Stimulated activated CD4-positive, alpha-beta T cell treated with anti-CD3 and anti-CD28 coated beads, Interleukin-4, amount 100 ng/mL, for 4 hours (primary cell): ENCODE measurements around the gene STXBP5.

Experiments
- DNase-seq, 2 experiments: peaks; one replicate each; pipeline ENCODE4 v3.0.0-alpha.2; 2020

STXBP5 gene

DNA sequence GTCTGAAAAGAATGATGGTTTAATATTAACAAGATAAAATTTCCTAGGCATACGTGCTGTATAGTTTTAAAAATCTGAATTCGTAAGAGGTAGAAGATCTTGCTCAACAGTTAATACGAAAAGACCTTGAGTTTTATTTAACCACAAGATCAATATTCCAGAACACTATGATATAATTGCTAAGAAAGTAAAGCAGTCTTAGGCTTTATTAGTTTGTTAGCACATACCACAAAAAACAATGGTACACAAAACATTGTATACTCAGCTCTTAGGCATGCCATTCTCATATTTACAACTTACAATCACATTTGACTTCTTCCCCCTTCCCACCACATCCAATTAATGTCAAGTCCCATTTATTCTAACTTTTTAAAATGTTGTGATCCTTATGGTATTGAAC is 24.4 kb upstream of the STXBP5 start:
- no peak for DNase-seq

DNA sequence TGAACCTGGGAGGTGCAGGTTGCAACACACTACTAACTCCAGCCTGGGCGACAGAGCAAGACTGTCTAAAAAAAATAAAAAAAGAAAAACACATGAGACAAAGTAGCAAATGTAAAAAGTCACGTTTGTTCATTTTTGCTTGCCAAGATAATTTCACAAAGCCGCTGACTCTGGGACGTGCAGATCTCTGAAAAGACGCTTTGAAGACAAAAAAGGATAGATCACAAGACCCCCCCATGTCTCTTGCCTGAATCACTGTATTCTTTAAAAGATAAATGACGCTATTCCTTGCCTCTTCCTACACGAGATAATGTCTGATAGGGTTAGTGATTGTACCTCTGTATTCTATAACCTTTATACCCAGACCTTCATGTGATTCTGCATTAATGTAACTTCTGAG is 23.3 kb upstream of the STXBP5 start:
- no peak for DNase-seq

DNA sequence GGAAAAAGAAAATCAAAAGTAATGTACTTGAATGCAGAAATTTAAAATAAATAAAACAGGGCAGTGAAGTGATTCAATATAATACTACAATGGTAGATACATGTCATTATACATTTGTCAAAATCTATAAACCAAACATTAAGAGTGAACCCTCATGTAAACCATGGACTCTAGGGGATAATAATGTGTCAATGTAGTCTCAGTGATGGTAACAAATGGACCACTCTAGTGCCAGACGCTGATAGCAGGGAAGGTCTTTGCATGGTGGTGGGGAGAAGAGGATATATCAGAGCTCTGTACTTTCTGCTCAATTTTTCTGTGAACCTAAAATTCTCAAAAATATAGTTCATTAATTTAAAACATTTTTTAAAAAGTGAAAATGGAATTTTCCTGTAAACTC is 19.8 kb upstream of the STXBP5 start:
- no peak for DNase-seq

DNA sequence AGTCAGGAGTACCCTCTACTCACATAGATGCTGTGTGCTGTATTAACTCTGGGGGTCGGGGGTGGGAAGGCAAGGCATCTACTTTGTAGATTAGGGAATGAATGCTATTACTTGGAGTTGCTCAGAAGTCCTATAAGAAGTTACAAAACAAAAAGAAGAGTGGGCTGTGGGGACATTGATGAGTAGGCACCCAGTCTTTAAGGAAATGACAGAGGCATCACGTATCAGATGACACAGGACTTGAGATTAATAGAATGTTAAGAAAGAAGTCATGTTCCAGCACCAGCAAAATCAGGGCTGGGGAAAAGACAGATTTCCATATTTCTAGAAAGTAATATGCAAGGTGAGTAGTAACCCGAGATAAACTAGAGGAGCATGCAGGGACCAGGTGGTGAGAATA is 19.0 kb upstream of the STXBP5 start:
- DNase-seq, result no peak

DNA sequence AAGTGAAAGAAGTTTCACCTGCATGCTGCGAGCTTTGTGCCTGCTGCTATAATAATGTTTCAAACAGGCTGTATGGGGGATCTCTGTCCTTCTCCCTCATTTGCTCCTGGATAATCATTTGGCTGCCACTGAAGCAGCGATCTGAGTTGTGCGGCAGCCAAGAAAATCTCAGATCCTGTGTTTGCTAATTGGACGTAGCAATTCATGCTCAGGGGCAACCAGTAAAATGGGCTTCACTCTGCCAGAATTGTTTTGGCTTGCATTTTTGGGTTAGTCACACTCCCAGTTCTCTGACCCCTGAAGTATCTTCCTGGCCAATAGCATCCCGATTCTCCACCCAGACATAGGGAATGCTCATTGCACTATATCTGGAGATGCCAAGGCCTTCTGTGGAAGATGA is 13.7 kb upstream of the STXBP5 start:
- no peak for DNase-seq

DNA sequence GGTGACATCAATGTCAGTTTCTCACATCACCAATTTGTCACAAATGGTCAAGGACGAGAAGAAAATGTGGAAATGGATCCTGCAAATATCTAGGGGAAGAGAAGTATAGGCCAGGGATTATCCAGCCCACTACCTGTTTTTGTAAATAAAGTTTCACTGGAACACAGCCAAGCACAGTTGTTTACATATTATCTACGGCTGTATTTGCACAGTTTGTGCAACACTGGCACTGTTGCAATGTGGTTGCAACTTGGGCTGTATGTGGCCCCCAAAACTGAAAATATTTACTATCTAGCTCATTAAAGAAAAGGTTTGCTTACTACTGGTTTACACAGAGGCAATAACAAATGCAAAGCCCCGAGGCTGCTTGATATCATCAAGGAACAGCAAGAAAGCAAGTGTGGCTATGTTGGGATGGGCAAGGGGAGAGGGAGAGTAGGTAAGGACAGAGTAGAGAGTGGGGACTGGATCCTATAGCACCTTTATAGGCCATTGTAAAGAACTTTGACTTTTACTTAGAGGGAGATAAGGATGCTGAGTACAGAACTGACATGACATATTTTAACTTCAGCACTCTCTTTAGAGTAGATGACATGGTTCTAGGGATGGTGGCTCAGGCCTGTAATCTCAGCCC is 11.8 kb upstream of the STXBP5 start:
- no peak for DNase-seq

DNA sequence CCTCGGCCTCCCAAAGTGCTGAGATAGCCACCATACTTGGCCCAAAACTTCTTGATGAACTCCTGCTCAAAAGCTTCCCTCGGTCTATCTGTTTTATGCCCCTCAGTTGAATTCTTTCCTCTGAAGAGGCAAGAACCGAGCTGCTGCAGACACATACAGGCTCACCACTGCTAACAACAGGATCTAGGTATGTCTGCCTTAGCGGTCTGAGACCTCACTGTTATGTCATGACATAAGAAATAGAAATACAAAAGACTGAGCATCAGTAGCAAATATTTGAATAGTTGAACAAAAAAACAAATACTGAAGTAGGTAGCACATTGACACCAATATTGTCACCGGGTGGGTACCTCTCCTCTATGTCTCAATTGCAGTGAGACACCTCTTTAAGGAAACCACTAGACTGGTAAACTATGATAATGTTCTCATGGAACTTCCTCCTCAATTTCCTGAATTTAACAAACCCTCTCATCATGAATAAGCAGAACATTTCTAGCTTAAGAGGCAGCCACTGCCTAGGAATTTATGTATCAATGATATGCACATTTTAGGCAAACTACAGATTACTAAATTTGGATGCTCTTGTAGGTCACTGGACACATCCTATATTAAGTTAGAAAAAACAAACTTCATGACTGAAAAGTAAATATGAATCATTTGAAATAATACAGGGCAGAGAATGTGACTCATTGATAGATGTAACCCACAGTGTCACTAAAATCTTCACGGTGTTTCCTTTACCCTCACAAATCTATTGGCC is 9.4 kb upstream of the STXBP5 start:
- no peak for DNase-seq

DNA sequence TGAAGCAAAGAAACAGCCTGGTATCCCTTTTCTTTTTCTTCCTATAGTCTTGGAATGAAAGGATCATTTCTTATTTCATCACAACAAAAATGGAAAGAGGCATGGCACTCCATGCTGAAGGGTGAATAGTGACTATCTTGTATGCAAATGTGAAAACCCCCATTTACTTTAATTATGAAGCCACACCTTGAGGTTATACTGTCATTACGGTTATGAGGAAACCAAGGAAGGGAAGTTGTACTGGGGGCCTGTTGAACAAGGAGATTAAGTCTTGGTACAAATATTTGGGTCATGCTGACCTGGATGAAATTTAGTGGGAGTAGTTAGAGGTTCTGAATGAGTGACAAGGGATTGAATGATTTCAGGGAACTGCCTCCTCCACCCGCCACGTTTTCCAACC is 8.7 kb upstream of the STXBP5 start:
- no peak for DNase-seq

DNA sequence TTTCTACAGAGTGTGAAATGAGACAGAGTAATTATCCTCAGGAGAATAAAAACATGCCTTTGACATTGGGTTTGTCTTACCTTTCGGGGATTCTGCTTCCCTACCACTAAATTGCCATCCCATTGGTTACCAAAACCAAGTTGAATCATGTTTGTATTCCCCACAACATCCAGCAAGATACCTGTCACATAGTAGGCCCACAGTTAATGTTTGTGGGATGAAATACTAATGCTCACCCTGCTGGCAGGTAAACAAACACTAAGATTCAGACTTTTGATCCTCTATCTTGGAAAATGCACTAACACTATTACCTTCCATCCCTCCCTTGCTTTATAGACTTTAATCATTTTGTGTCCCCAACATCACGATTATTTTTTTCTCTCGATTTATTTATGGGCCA is 8.2 kb upstream of the STXBP5 start:
- no peak for DNase-seq

DNA sequence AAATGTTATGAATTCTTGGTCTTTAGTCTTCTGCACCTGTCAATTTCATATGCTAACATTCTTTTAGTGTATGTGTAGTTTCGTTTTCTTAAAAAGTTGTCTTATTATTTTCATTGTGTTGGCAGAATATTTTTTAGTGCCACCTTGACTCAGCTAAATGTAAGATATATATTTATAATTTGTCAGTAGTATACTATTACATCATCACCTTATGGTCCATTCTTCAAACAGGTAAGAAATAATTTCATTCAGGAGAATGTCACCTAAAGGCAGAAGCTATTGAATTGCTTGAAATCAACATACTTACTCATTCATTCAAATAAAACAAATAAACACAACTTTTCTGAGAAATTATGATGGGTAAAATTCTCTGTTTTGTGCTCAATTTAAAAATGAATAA is 3.5 kb upstream of the STXBP5 start:
- no peak for DNase-seq

DNA sequence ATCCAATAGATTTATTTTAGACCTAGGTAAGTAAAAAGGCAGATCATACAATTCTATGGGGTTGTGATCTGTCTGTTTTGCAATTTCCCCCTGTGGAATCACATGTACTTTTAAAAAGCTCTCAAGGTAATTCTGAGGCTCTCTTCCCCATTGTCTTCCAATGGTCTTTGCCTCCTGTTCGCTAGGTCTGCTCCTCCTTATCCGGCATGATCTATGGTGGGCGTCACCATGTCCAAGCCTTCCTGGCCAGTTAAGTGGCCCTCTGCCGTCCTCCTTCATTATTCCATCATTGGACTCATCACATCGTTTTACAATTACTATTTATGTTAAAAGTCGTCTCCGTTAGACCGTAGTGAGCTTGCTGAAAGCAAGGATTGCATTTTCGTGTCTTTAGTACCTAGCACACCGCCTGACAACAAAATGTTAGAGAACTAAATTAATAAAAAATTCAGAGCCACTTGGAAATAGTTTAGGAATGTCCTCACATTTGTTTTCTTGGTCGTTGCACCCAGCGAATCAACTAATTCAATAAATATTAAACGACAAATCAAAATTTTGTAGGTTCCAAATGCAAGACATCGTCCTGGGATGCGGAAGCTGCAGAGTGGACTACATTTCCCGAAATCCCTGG is 2.2 kb upstream of the STXBP5 start:
- no peak for DNase-seq

DNA sequence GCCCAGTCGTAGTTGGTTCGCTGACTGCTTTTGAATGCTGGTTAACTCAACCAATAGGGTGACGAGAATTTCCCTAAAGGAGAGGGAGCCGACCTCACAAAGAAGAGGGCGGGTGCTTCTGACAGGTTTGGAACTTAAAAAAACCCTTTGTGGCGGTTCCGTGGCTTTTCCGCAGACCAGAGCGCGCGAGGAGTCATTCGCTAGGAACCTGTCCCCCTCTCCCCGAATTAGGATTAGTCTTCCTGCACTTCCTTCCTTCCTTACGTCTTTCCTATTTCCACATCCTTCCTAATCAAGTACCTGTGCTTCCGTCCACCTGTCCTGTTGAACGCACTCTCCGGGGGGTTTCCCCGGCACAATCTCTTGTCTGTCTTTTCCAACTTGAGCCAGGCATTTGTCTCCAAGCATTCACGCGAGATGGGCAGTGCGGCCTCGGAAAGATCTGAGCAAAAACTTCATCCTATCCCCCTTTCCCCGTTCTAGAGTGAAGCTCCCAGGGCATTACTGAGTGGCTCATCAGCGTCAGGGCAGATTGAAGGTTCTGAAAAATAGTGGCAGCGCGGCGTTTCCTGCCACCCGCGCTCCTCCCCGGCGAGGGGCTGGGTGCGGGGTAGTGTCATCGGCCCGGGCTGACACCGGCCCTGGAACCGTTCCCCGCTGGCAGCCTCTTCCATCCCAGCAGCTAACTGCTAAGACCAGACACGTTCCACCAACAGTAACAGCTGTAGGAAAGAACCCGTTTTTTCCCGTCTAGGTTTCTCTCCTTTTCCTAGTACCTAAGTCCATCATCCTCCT is 1.5 kb upstream of the STXBP5 start:
- peak; percentile 55 to 82 for DNase-seq

DNA sequence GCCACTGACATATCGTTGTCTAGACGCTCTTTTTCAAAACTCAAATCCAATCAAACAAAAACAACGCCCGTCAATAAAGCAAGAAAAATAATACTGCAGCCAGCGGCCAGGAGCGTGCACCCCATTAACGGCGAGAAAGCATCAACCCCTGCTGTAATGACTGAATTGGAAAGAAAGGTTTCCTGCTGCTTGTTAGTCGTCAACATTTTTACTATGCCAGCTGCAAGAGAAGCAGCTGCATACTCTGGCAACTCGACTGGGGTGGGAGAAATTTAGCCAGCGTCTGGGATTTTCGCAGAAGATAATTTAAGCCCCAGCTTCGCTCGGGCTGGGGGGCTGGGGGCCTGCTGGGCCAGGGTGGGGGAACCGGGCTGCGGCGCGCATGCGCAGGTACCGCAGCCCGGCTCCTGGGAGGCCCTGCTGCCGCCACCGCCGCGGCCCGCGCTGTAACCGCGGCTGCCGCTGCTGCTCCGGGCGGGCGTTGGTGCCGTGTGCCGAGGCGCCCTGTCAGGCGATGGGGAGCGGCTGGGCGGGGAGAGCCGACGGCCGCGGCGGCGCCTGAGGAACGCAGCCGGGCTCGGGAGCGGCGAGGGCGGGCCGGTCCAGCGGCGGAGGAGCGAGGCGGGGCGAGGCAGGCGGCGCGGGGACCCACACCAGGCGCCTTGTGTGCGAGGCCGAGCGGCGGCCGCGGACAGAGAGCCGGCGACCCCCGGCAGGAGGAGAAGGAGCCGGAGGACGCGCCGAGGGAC is 732 bp upstream of the STXBP5 start:
- peak; percentile 67 to 69 for DNase-seq

DNA sequence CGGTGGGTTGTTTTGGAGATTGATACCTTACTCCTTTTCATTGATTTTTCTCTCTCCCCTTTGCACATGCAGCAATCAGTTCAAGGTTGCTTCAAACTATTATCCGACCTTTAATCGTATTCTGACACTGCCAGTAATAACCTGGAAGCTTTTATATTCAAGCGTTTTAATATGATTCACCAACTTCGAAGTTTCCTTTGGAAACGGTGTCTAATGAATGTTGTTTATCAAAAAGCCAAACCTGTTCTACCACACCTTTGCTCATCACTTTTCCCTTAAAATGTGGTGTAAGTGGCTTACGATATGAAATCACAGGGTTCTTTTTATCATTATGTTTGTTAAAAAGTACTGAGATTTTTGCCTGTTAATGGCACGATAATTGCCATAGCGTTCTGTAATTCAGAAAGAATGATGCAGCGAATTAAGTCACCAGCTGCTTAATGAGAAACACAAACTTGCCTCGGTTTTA is 660 bp downstream of the STXBP5 start:
- no peak for DNase-seq

DNA sequence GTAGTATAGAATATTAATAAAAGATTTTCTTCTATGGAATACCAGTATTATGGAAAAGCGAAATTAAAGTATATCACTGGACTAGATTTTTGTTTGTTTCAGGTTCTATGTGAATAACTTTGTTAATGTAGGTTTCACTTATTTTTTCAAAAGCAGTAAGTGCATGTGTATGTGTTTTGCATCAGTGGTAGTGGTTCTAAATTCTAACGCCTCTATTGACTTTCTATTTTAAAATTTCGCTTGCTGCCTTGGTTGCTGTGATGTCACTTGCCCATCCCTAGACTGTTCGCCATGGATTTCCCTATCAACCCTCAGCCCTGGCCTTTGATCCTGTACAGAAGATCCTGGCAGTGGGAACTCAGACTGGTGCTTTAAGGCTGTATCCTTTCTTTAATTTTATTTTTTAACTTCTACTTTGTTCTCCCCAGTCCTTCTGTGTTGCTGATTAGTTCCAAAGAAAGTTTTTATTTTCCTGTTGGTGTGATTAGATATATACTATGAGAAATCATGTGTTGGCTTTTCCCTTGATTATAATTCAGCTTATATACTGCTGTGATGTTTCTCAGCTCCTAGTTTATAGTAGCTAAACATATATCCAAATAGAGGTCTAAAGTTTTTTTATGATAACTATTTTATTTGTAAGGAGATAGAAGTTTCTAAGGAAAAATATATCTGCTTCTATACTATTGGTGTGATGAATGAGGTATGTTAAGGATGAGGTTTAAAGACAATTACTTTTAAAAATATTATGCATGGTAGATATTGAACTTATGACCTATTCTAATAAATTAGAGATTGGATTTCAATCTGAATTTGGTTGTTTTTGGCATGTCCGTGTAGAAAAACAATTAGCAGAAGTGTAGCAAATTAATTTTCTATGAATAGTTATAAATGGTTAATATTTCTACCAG is 1.7 kb downstream of the STXBP5 start:
- no peak for DNase-seq

DNA sequence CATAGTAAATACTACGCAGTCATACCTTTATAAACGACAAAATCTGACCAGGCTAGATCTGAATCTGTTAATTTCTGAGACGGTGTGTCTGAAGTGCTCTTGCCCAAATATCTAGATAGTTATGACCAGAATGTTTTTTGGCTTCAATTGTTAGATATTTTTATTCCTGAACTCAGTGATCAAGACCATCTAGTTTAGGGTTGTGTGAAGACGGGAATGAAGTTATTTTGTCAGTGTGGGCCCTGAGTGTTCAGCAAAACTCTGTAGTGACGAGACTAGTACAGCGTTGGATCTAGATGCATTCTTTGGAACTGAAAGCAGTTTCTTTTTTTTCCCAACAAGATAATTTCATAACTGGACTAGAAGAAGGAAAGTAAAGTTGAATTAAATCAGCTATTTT is 3.1 kb downstream of the STXBP5 start:
- no peak for DNase-seq

DNA sequence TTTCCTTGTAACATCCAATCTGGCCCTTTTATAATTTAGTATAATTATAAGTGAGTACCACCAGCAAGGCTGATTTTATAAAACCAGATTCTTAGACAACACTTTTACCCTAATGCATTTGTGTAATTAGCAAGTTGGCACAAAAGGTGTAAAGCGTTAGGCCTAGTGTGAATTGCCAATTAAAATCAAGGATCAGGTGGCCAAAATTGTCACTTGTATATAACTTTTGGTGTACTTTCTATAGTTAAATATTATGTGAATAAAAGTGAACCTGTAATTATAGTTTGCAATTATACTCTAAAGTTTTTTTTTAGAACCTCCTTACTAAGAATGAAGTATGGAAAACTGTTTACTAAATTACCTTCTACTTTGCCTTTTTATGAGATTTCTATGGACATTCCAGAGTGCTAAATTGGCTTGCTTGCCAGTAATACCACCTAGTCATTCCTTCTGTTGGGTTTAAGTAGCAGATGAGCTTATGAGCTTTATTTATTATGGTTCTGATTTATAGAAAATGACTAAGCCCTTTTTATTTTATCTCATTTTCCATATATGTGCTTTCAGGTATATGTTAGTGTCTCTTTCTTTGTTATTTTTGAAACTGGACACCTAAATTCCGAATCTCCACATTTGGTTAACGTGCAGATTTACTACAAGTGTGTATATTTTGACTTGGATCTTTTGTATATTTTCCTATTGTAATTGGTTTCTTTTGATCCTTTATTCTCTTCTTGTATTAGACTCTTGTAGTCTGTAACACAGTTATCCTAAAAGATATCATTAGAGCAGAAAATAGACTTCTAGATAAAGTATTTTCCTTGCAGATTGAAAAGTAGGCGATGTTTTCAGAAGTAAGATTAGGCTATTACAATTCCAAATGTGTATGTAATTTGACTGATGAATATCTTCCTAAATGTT is 3.9 kb downstream of the STXBP5 start:
- DNase-seq, result no peak

DNA sequence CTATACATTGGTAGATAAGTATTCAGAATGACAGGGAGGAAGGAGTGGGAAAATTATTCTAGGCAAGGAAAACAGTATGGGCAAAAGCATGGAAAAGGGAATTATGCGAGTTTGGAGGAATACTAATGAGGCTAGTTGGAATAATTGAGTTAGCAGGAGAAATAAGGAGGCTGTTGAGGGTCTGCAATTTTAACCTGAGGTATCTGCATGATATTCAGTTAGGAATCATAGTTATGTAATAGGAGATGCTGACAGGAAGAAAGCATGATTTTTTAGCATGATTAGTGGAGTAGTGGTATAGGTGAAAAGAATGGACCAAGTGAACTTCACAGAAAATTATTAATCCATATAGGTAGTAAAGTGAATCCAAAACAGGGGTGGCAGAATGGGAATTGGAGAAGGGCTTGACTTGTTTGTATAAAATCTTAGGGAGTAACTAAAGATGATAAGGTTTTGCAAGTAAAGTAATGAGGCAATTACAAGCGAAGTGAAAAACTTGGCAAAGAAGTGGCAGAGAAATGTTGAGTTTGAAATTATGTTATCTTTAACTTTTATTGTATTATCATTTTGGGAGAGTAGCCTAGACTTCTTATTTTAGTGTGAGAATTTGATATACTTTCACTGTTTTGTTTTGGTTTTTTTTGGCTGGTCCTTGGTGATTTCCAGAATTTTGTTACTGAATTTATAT is 5.7 kb downstream of the STXBP5 start:
- no peak for DNase-seq

DNA sequence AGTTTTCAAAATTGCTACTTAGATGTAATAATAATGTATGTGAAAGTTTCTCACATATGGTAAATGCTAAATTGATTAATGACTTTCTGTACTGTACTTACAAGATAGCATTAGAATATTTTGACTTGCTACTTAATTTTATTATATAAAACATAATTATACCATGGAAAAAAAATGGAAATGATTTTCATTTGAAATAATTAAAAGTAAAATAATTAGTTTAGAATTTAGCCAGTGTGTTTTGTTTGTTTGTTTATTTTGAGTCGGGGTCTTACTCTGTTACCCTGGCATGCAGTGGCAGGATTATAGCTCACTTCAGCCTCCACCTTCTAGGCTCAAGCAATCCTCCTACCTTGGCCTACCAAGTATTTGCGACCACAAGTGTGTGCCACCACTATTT is 7.1 kb downstream of the STXBP5 start:
- no peak for DNase-seq

DNA sequence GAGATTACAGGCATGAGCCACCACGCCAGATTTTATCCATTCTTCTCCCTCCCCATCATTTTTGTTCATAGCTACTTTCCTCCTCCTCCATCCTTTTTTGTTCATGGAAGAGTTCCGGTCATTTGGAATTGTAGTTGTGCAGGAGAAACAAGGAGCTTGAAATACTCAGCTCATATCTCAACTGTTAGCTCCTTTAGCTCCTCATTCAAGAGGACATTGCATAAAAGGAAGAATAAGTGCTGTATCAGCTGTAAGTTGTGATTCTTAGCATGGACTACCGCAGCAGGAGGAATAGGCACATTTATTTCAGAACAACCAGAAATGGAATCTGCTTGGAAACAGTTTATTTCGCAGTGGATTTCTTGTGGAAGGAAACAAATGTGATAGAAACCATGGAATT is 7.6 kb downstream of the STXBP5 start:
- no peak for DNase-seq
